ENCODE data around the gene NREP.

DNA sequence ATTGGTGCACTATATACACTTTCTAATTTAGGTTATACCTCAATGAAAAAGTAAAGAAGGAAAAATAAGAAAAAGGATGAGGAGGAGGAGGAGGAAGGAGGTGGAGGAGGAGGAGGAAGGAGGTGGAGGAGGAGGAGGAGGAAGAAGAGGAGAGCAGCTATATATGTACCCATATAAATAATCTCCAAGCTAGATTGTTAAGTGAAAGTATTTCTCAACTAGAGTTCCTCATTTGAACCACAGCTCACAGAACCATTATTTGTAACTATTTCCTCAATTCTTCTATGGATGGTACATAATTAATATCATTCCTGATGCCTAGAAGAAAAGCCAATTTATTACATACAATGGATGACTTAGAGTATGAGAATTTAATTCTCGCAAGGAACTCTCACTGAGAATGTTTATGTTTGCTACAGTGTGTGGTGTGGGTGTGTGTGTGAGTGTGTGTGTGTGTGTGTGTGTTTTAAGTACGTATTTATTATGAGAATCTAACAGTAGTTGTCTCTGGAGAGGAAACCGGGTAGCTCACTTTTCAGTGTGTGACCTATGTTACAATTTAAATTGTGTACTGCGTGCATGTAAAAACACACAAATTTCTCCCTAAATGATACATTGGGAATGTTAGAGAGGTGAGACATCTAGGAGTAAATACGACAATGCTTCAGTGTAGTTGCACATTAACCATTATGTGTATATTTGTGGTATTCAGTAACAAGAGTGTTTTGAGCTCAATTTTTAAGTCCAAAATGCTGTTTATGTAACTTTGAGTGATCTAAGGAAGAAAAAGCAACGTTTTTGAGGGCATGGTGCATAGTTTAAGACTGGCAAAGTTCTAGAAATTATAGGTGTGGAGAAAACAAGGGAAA lies 20.2 kb upstream of the NREP start:
- TF ChIP-seq, protein P1, sequence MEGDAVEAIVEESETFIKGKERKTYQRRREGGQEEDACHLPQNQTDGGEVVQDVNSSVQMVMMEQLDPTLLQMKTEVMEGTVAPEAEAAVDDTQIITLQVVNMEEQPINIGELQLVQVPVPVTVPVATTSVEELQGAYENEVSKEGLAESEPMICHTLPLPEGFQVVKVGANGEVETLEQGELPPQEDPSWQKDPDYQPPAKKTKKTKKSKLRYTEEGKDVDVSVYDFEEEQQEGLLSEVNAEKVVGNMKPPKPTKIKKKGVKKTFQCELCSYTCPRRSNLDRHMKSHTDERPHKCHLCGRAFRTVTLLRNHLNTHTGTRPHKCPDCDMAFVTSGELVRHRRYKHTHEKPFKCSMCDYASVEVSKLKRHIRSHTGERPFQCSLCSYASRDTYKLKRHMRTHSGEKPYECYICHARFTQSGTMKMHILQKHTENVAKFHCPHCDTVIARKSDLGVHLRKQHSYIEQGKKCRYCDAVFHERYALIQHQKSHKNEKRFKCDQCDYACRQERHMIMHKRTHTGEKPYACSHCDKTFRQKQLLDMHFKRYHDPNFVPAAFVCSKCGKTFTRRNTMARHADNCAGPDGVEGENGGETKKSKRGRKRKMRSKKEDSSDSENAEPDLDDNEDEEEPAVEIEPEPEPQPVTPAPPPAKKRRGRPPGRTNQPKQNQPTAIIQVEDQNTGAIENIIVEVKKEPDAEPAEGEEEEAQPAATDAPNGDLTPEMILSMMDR (IDR thresholded peaks at IDR 0.05; ENCODE audit: borderline replicate concordance, extremely low read depth, low read length, poor library complexity, severe bottlenecking): no peak
- TF ChIP-seq EZH2 (IDR thresholded peaks at IDR 0.05; ENCODE audit: borderline replicate concordance, low read depth, low read length, severe bottlenecking): no peak
